Breast epithelium (tissue), 3 donors: Measurements from ENCODE around the gene TPST1.

Source experiments
- POLR2A ChIP-seq: fragments of 450-650 bp; IDR thresholded peaks from one replicate; pipeline ENCODE4 v1.6.1; 2016; ENCODE audit warnings: antibody characterized with exemption, mild to moderate bottlenecking, moderate library complexity
- POLR2AphosphoS5 ChIP-seq, 3 donors: sonication (generic); formaldehyde crosslinking; IDR thresholded peaks; one replicate each; pipeline ENCODE4 v1.6.1; 2017; ENCODE audit warnings: antibody characterized with exemption in 3 of 3

GRCh38 chr7:66207540-66207939, 2.4 kb downstream of the TPST1 start:
- TF ChIP-seq POLR2A (no peak), POLR2AphosphoS5 (IDR thresholded peaks at IDR 0.05) (no peak)
